GM19455 (cell line): Measurements from ENCODE around the gene SCN1B.
"Not testable (repeated sequence)": the region's sequence is repeated elsewhere in the genome, so short reads cannot be mapped to it uniquely, and the experiment has no call there.

ENCODE experiments used
- ATAC-seq: cut with Tn5 transposase; IDR thresholded peaks from one replicate; pipeline ENCODE4 v1.9.1; 2021; ENCODE audit not compliant: unreplicated experiment

Gene SCN1B

DNA sequence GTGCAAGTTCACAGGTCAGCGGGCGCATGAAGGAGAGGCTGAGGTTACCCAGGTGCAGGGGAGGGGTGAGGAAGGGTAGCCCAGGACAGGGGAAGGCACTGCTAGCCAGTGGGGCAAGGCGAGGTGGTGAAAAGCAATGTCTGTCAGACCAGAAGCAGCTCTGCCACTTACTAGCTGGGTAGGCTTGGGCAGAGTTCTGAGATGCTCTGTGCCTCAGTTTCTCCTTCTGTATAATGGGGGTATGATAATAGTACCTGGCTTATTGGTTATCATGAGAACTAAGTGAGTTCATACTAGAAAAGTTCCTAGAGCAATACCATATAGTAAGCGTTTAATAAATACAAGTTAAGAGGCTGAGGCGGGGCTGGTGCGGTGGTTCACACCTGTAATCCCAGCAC lies 14.3 kb upstream of the SCN1B start:
- no peak for ATAC-seq

DNA sequence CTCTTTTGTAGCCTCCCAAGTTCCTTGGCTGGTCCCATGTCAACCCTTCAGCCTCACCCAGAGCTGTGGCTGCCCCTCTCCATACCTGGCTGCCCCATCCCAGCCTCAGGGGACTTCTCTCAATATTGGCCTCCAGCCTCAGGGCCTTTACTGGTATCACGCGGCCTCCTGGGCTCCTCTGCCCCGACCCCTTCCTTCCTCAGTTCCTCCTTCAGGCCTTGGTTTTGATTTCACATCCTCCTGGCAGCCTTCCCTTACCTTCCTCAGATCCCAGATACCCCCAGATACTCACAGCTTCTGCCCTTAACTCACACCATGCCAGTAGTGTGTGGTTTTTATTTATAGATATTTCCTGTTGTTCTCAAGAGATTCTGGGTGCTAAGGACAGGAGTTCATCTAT lies 12.8 kb upstream of the SCN1B start:
- no peak for ATAC-seq

DNA sequence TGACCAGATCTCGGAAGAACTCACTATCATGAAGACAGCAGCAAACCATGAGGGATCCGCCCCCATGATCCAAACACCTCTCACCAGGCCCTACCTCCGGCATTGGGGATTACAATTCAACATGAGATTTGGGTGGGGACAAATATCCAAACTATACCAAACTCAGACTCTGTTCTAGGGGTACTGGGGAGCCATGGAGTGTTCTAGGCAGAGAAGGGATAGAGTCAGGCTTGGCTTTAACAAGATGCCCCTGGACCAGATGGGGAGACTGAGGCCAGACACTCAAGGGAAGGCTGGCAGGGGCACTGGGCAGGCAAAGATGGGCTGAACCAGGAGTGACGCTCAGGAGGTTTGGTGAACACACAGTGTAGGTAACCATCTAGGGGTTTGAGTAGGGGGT lies 11.9 kb upstream of the SCN1B start:
- no peak for ATAC-seq

DNA sequence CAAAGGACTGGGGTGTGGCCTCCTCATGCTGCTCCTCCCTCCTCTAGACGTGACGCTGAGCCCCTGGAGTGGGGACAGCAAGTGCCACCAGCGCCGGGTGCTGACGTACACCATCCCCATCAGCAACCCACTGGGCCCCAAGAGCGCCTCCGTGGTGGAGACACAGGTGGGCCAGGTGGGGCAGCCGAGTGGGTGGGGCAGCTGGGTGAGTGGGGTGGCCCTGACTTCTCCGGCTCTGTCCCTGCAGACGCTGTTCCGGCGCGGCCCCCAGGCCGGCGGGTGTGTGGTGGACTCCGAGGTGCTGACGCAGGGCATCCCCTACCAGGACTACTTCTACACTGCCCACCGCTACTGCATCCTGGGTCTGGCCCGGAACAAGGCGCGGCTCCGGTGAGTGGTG lies 11.1 kb upstream of the SCN1B start:
- no peak for ATAC-seq

DNA sequence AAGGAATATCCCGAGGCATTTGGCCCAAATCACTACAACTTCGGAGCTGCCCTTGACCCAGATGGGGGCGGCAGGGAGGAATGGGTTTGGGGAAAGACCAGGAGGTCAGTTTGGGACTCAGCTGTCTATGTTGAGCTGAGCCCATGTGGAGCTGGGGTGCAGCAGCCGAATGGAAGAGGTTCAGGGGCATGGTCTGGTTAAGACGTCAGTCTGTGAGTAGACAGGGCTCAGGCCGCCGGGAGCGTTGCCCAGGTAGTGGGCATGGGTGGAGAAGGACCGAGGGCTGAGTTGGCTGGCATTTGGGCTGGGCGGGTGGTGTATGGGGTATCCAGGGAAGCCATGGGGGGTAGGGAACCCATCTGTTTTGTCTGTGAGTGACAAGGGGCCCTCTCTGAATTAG lies 9.3 kb upstream of the SCN1B start:
- no peak for ATAC-seq

DNA sequence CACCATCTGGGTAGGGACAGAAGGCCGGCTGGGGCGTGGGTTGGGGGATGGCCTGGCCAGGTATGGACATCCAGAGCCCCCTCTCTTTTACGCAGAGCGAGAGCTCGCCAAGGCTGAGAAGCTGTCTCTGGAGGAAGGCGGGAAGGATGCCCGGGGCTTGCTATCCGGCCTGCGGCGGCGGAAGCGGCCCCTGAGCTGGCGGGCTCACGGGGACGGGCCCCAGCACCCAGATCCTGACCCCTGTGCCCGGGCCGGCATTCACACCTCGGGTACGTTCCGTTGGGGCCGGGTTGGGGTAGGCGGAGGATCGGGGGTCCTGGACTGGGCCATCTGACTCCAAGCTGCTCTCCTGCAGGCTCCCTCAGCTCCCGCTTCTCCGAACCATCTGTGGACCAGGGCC lies 8.7 kb upstream of the SCN1B start:
- no peak for ATAC-seq

DNA sequence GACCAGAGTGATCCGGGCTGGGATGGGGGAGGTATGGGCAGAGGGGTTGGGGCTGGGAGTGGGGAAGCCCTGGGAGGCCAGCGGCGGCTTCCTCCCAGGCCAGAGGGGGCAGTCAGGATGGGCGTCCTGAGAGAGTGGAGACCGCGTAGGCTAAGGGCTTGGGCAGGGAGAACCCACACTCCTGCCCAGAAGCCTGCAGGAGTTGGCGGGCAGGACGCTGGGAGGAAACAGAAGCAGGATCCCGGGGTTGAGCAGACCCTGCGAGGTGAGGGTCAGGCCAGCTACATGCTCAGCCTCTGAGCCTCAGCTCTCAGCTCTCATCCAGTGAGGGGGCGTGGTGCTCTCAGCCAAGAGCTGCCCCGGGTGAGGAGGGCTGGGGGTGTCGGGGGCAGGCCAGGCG lies 7.8 kb upstream of the SCN1B start:
- no peak for ATAC-seq

DNA sequence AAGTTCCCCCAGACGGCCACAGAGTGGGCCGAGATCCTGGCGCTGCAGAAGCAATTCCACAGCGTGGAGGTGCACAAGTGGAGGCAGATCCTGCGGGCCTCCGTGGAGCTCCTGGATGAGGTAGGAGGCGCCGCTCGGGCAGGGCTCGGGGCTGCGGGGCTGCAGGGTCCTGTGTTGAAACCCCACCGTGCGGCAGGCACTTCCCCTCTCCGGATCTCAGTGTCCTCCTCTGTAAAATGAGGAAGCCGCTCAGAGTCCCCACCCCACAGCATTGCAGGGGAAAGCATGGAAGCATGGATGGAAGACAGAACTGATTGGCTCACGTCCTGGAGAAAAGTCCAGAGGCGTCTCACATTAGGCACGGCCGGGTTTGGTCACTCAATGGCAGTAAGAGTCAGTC lies 6.8 kb upstream of the SCN1B start:
- no peak for ATAC-seq

DNA sequence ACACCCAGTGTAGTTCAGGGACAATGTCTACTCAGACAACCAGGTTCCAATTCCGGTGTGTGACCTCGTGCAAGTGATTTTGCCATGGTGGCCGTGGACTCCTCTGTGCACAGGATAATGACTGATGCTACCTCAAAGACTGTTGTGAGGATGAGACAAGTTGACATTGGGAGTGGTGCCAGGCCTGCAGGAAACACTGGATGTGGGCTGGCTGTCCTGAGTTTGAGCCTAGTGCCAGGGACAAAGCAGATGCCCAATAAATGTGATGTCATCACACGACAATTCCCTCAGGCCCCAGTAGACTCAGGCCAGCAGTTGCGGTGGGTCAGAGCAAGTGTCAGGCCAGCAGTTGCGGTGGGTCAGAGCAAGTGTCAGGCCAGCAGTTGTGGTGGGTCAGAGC lies 6.2 kb upstream of the SCN1B start:
- ATAC-seq = no peak

DNA sequence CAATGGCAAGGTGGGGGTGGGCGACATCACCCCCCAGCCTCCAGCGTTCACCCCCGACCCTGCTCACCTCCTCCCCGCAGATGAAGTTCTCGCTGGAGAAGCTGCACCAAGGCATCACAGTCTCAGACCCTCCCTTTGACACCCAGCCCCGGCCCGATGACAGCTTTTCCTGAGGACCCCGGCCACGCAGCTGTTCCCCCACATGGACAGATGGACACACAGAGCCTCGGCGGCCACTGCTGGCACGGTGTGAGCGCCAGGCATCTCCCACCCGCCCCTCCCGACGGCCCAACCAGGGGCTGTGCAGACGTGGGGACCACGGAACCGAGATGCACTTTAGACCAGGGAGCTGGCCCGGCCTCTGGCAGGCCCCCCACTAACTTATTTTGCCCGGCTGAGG lies 4.3 kb upstream of the SCN1B start:
- ATAC-seq = no peak

DNA sequence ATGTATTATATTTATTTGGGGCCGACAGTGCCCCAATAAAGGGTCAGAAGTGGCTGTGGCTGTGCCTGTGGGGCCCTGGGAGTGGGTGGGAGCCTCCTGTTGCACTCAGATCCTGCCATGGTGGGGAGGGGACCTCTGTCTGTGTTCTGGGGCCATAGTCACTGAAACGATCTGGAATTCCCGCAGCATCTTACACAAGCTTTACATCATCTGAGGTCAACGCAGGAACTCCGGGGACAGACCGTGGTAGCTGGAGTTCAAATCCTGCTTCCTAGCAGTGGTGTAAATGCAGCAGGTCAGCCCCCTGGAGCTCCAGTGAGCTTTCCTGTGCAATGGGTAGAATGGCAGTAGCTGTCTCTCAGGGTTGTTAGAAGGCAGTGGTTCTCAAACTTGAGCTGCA lies 3.9 kb upstream of the SCN1B start:
- ATAC-seq = no peak

DNA sequence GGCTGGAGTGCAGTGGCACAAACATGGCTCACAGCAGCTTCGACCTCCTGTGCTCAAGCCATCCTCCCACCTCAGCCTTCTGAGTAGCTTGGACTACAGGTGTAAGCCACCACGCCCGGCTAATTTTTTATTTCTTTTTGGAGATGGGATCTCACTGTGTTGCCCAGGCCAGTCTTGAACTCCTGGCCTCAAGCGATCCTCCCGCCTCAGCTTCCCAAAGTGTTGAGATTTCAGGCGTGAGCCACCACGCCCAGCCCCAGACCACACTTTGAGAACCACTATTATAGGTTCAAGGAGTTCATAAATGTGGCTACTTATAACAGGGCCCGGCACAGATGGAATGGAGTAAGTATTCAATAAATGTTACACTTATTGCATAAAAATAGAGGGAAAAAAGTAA lies 3.3 kb upstream of the SCN1B start:
- ATAC-seq = no peak

DNA sequence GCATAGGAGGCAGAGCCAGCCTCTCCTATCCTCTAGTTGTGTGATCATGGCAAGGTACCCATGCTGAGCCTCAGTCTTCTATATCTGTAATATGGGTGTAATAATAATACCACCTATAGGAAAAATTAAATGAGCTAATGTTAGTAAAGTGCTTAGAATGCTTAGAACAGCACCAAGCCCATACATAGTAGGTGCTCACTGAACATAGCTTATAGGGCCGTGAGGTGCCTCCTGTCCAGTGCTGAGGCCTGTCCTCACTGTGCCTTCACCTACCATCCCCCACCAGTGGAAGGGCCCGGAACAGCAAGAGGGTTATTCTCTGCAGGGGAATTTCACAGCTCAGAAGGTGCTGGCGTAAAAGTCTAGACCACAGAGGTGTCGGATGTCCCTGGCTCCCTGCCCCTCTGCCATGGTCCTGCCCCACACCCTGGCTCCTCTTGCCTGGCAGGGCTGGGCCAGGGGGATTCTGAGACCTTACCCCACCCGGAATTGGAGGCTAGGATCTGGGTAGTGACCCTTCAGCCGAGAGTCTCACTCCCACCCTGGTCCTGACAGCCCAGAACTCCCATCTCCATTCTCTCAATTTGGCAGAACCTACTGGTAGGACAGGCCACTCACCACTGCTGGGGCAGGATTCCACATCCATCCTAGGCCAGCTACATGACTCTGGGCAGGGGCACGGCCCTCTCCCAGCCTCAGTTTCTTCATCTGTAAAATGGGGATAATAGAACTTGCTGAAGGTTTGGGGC lies 2.2 kb upstream of the SCN1B start:
- no peak for ATAC-seq

DNA sequence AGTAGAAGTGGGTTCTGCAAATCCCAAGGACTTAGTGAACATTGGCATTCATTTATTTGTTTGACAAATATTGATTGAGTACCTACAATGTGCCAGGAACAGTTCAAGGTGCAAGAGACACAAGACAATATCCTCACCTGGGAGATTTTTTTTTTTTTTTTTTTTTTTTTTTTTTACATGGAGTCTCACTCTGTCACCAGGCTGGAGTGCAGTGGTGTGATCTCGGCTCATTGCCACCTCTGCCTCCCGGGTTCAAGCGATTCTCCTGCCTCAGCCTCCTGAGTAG lies 1.7 kb upstream of the SCN1B start:
- ATAC-seq = not testable (repeated sequence)

DNA sequence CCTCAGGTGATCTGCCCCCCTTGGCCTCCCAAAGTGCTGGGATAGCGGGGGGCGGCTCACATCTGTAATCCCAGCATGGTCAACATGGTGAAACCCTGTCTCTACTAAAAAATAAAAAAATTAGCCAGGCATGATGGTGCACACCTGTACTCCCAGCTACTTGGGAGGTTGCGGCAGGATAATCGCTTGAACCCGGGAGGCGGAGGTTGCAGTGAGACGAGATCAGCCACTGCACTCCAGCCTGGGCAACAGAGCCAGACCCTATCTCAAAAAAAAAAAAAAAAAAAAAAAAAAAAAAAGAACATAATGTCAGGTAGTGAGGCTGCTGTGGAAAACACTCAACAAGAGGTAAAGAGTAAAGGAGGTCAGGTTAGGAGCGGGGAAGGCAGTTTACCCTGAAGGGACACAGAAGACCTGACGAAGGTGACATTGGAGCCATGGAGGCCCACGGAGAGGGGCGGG lies 964 bp upstream of the SCN1B start:
- not testable (repeated sequence) for ATAC-seq

DNA sequence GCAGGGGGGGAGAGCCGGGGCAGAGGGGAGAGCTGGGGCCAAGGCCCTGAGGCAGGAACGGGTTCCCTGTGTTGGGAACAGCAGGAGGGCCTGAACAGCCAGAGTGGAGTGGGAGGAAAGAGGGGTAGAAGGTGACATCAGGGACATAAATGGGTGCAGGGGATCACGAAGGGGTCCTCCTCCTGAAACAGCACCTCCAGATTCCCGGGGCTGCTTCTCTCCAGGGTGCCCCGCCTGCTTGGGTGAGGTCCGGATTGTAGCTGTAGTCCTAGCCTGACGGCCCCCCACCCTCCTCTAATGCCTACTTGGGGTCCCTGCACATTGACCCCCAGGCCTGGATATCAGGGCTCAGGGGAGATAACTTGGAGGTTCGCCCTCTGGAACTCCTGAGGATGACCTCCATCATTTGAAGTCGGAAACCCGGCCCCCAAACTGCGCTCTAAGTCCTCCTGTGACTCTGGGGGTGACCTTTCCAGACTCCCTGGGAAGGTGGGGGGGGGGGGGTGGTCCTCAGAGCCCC lies 473 bp upstream of the SCN1B start:
- no peak for ATAC-seq

DNA sequence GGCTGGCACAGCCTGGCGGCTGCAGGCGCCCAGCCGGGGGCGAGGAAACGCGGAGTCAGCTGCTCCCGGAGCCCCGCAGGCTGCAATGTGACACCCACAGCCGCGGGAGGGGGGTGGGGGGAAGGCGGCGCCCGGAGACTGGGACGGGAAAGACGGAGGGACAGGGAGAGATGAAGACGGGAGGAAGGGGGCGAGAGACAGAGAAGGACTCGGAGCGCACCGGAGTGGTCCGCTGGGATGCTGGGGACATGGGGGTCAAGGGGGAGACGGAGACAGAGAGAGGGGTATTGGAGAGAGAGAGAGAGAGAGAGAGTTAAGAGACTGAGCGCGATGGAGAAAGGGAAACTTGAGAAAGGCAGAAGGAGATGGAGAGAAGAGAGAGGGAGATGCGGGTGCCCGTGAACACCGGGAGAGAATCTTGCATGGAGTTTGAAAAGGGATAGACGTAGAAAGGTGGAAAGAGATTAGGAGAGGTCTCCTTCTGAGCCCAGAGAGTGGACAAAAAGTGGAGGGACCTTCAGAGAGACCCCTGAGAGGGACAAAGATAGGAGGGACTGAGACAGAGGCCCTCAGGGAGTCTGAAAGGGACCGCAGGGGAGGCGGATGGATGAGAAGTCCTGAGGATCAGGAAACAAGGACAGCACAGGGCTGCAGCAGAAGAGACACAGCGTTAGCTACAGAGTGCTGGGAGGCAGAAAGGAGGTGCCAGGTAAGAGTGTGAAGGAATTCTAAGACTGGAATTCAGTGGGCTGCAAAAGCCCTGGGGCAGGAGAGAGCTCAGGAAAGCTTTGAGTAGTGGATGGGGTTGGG lies 1.0 kb downstream of the SCN1B start:
- no peak for ATAC-seq

DNA sequence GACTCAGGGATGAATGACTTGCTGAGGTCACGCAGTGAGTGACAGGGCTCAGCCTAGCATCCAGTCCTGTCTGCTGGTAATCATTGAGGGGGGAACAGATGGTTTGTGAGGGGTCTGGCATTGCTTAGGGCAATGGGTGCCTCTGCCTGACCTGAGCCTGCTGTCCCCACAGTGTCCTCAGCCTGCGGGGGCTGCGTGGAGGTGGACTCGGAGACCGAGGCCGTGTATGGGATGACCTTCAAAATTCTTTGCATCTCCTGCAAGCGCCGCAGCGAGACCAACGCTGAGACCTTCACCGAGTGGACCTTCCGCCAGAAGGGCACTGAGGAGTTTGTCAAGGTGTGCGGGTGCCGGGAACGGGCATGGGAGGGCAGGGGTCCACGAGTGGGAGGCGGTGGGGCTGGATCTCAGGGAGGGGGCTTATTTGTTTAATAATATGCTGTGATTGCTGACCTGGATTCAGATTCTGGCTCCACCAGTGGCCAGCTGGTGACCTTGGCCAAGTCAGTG lies 2.1 kb downstream of the SCN1B start:
- no peak for ATAC-seq

DNA sequence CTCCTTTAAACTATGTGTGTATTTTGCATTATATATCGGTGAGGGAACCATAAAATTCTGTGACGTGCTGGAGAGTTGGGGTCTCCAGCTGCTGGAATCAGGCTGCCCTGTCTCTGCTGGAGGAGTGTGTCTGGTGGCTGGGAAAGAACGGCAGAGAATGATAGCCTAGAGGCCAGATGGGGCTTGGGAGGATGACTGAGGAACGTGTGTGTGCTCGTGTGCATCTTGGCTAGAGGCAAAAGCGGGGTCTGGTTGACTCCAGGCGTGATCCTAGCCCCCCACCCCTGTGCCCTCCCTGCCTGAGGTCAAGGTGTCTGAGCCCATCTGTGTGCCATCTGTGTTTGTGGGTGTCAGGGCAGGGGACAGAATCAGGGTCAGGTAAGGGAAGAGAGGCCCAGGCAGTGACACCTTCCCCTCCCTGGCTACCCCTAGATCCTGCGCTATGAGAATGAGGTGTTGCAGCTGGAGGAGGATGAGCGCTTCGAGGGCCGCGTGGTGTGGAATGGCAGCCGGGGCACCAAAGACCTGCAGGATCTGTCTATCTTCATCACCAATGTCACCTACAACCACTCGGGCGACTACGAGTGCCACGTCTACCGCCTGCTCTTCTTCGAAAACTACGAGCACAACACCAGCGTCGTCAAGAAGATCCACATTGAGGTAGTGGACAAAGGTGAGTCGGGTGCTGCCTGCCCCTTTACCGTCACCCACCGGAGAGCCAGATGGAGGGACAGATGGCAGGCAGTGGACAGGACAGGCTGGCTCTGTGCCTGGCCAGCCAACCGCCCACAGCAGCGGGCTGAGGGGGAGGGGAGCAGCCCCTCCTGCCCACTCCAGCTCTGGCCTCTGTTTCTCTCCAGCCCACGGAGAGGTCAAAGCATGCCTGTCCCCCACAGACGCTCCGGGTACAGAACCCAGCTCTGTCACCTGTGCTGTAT lies 3.1 kb downstream of the SCN1B start:
- ATAC-seq = no peak

DNA sequence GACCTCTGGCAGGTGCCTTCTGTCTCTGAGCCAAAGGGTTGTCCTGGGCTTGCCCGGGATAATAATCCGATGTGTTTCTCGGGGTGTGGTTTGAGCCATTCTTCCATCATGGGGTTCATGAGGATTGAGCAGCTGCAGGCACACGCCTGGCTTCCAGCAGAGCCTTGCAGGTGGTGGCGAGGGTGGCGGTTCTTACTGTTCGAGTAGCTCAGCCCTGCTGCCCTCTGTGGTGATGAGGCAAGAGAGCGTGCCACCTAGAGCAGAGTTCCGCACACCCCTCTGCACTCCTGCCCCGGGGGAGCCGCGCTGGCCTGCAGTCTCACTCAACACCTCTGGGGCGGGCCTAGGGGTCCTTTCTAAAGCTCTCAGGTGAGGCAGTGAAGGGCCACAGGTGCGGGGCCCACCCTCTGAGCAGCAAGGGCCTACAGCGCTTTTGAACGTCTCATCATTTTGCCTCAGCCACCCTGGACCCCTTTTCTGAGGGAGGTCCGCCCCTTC lies 3.8 kb downstream of the SCN1B start:
- ATAC-seq = no peak
